ENCODE data around the gene B4GALT6. TPM values are rescaled to one million over a fixed set of nuclear protein-coding genes. Genes with fewer than 3 reads are reported as not detected.

B4GALT6 gene
- total RNA-seq, 2 donors from 2014 or later, result 3.4 to 5.6 TPM

DNA sequence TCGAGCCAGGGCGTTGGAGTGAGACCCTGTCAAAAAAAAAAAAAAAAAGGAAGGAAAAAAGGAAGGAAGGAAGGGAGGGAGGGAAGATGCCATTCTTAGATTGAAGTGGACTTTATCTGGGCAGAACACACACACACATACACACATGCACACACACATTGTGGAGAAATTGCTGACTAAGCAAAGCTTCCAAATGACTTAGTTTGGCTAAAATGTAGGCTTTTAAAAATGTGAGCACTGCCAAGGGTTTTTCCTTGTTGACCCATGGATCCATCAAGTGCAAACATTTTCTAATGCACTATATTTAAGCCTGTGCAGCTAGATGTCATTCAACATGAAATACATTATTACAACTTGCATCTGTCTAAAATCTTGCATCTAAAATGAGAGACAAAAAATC lies 93.3 kb downstream of the B4GALT6 start:
- no peaks in the 10 kb centered on the region for H3K4me1 ChIP-seq
- no peak overlapping the region for H3K4me3 ChIP-seq
- H3K27me3 ChIP-seq, result no peaks in the 10 kb centered on the region
- TF ChIP-seq, protein P1, sequence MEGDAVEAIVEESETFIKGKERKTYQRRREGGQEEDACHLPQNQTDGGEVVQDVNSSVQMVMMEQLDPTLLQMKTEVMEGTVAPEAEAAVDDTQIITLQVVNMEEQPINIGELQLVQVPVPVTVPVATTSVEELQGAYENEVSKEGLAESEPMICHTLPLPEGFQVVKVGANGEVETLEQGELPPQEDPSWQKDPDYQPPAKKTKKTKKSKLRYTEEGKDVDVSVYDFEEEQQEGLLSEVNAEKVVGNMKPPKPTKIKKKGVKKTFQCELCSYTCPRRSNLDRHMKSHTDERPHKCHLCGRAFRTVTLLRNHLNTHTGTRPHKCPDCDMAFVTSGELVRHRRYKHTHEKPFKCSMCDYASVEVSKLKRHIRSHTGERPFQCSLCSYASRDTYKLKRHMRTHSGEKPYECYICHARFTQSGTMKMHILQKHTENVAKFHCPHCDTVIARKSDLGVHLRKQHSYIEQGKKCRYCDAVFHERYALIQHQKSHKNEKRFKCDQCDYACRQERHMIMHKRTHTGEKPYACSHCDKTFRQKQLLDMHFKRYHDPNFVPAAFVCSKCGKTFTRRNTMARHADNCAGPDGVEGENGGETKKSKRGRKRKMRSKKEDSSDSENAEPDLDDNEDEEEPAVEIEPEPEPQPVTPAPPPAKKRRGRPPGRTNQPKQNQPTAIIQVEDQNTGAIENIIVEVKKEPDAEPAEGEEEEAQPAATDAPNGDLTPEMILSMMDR (IDR thresholded peaks at IDR 0.05), result no peak
- no peak overlapping the region for H3K27ac ChIP-seq
- DNase-seq (ENCODE audit: low spot score), result no peak
- H3K36me3 ChIP-seq, result no peaks in the 10 kb centered on the region
- peaks cover 0 to 4% of the 10 kb centered on the region in 2 donors for H3K9me3 ChIP-seq

DNA sequence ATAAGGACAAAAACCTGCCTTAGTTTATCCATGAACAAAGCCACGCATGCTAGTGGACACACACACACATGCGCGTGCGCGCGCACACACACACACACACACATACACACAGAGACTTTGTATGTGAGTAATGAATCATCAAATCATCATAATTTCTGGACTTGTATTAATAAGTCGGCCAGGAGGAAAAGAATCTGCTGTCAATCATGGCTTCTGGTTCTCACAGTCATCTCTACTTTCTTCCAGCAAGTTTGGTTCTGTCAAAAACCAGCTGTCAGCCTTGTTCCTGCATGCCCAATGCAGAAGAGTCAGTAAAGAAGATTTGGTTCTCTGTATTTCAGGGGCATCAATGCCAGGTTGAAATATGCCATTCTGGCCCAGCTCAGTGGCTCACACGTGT lies 93.8 kb downstream of the B4GALT6 start:
- Histone ChIP-seq H3K9me3 (peaks cover 0 to 4% of the 10 kb centered on the region in 2 donors), H3K4me1 (no peaks in the 10 kb centered on the region), H3K27me3 (no peaks in the 10 kb centered on the region), H3K36me3 (no peaks in the 10 kb centered on the region), H3K4me3 (no peak overlapping the region), H3K27ac (no peak overlapping the region)
- DNase-seq (ENCODE audit: low spot score), result no peak
- TF ChIP-seq, protein P1 (IDR thresholded peaks at IDR 0.05), result no peak

DNA sequence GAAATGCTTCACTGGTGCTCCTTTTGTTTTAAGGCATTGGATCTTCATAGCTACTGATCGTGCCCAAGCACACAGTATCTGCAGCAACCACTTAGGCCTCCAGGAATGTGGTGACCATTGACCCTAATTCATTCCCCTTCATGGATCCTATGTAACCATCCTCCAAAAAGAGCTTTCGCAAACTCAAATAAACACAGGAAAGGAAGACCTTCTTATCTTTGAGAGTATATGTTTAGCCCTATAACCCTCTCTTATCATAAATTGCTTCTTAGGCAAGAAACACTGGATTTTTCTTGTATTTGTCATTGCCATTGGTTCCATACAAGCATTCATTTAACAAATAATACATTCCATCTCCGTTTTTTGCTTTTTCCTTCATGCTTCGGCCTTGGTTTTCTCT lies 96.9 kb downstream of the B4GALT6 start:
- Histone ChIP-seq H3K27me3 (no peaks in the 10 kb centered on the region), H3K36me3 (no peaks in the 10 kb centered on the region), H3K4me3 (no peak overlapping the region), H3K27ac (no peak overlapping the region), H3K9me3 (no peaks in the 10 kb centered on the region), H3K4me1 (no peaks in the 10 kb centered on the region)
- no peak for DNase-seq (ENCODE audit: low spot score)
- TF ChIP-seq, protein P1 (IDR thresholded peaks at IDR 0.05), result no peak

DNA sequence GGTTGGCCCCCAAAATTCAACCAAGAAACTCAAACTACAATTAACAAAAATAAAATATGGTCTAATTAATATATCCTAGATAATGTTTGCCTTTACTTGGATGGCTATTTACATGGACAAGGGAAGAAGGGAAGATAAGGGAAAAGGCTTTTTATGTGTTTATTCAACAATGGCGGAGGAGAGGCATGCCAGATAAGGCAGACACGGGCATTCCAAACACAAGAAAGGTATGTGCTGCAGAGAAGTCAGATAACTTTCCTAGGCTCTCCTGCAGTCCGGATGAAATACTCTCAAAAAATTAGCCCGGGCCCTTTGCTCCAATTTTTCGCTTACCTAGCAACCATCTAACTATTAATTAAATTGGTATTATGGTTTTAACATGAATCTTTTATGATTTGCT lies 97.8 kb downstream of the B4GALT6 start:
- TF ChIP-seq, protein P1 (IDR thresholded peaks at IDR 0.05), result no peak

DNA sequence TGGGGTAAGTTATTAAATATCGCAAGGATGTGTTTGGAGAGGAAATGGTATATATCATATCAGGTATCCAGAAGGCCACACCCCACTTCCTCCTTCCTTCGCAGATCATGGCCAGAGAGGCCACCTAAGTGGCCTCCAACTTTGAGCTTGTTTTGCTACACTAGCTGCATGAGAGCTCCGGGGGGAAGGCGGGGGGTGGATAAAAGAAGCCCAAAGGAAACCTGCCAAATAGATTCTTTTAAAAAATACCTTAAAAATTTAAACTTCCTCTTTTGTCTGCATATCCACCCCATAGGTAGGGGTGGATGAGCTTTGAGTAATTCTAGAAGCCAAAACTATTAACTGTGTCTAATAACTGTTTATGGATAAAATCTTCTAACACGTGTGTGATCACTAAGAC lies 98.4 kb downstream of the B4GALT6 start:
- no peaks in the 10 kb centered on the region for H3K4me1 ChIP-seq
- TF ChIP-seq, protein P1 (IDR thresholded peaks at IDR 0.05), result no peak
- no peak overlapping the region for H3K27ac ChIP-seq
- DNase-seq (ENCODE audit: low spot score), result no peak
- no peak overlapping the region for H3K4me3 ChIP-seq
- no peaks in the 10 kb centered on the region for H3K9me3 ChIP-seq
- H3K36me3 ChIP-seq, result no peaks in the 10 kb centered on the region
- H3K27me3 ChIP-seq, result no peaks in the 10 kb centered on the region

More for the DNA sequence above, 97.8 kb downstream of the B4GALT6 start:
- no peaks in the 10 kb centered on the region for H3K36me3 ChIP-seq
- no peaks in the 10 kb centered on the region for H3K27me3 ChIP-seq
- no peaks in the 10 kb centered on the region for H3K4me1 ChIP-seq
- no peak overlapping the region for H3K4me3 ChIP-seq
- H3K9me3 ChIP-seq, result no peaks in the 10 kb centered on the region
- no peak overlapping the region for H3K27ac ChIP-seq
- no peak for DNase-seq (ENCODE audit: low spot score)

DNA sequence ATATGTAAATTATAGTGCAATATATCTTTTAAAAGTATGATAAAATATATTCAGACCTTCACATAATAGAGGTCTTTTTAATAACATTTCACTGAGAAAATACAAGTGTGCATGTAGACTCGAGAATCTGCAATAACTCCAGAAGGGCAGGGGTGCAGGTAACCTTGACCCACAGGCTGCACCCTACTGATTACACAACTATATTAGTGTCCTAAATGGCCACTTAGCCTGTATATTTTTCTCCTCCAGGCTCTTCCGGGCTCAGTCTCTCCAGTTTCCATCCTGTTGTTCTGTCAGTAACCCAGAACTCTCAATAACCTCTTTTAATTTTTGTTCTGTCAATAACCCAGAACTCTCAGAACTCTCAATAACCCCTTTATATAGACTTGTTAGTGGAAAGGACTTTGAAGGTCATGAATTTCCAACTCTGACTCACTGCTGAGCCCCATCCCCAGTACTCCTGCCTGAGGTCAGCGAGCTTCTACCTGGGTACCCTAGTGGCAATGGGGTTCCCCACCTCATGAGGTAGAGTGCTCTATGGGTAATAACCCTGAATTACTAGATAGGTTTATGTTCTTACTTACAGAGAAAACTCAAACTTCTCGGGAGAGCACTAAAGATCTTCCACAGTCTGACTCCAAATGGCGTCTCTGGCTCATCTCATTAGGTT lies 101.1 kb downstream of the B4GALT6 start:
- H3K4me1 ChIP-seq, result no peaks in the 10 kb centered on the region
- no peaks in the 10 kb centered on the region for H3K27me3 ChIP-seq
- H3K4me3 ChIP-seq, result no peak overlapping the region
- DNase-seq (ENCODE audit: low spot score), result no peak
- TF ChIP-seq, protein P1 (IDR thresholded peaks at IDR 0.05), result no peak
- no peak overlapping the region for H3K27ac ChIP-seq
- H3K36me3 ChIP-seq, result no peaks in the 10 kb centered on the region
- H3K9me3 ChIP-seq, result no peaks in the 10 kb centered on the region

Data from right atrium auricular region (tissue), 2 donors.